Activated T-helper 1 cell treated with anti-CD3 and anti-CD28 coated beads, Interleukin-12 subunit alpha, Interleukin-12 subunit beta, Interleukin-2, Interleukin-4 antibody, amounts not matched to agents 30 ng/mL and 10 ng/mL and 1 ng/mL, durations not matched to agents 14 hours and 24 hours and 36 hours (primary cell): ENCODE results near the gene PRDM11. TPM values are rescaled to one million over a fixed set of nuclear protein-coding genes. Genes with fewer than 3 reads are reported as not detected.

Experiments
- DNase-seq: peaks from one replicate; pipeline ENCODE4 v3.0.0; 2021; ENCODE audit warnings: low spot score
- H3K27ac Mint-ChIP-seq: one replicate; pipeline ENCODE4 v1.8.0; 2021; ENCODE audit warnings: mild to moderate bottlenecking, mixed read lengths
- H3K27me3 Mint-ChIP-seq: one replicate; pipeline ENCODE4 v1.8.0; 2022; ENCODE audit warnings: mild to moderate bottlenecking, moderate library complexity, mixed read lengths; ENCODE audit not compliant: insufficient read depth
- H3K36me3 Mint-ChIP-seq: one replicate; pipeline ENCODE4 v1.8.0; 2021; ENCODE audit warnings: low read depth, mixed read lengths
- H3K4me1 Mint-ChIP-seq: one replicate; pipeline ENCODE4 v1.8.0; 2021; ENCODE audit warnings: low read depth, mixed read lengths
- H3K4me3 Mint-ChIP-seq: one replicate; pipeline ENCODE4 v1.8.0; 2021; ENCODE audit warnings: mild to moderate bottlenecking, moderate library complexity, mixed read lengths
- H3K9me3 Mint-ChIP-seq: one replicate; pipeline ENCODE4 v1.8.0; 2021; ENCODE audit warnings: mixed read lengths
- intact Hi-C: fragments of 100-400 bp; cut with micrococcal nuclease; formaldehyde crosslinking; loops from one replicate; pipeline ENCODE4 v1.15.1; 2024
- total RNA-seq: library from RNA; stranded (reverse); gene quantifications from 2 replicates; pipeline ENCODE4 v1.2.3, GENCODE V29; 2022

Gene PRDM11
- total RNA-seq, 1 donor from 2014 or later, result 2.2 TPM

GRCh38 chr11:45266676-45267020, 120.2 kb downstream of the PRDM11 start:
- DNase-seq, result no peak

DNA sequence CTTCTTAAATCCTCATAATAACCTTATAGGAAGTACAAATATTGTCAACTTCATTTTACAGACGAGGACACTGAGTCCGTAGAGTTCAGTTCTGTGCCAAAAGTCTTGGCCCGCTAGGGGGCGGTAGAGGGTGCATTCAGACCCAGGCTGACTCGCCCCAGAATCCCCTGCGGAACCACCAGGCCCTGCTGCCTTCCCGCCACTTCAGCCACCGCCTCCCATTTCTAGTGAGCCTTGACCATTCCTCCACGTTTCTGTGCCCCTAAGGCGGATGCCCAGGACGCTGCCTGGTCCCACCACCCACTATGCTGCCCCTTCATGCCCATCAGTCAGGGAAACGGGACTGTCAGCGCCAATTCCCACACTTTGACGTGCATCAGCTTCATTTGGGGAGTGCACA, 120.6 kb downstream of the PRDM11 start:
- intact Hi-C loops, result no loop called here
- Mint-ChIP-seq H3K4me3 (no peak overlapping the region), H3K9me3 (no peaks in the 10 kb centered on the region), H3K27ac (no peak overlapping the region), H3K27me3 (peaks cover 7% of the 10 kb centered on the region), H3K36me3 (no peaks in the 10 kb centered on the region), H3K4me1 (no peaks in the 10 kb centered on the region)
- no peak for DNase-seq

More at GRCh38 chr11:45266676-45267020, 120.2 kb downstream of the PRDM11 start:
- Mint-ChIP-seq H3K9me3 (no peaks in the 10 kb centered on the region), H3K4me3 (no peak overlapping the region), H3K36me3 (no peaks in the 10 kb centered on the region), H3K27ac (no peak overlapping the region), H3K4me1 (no peaks in the 10 kb centered on the region), H3K27me3 (peaks cover 7% of the 10 kb centered on the region)
- intact Hi-C loops, result no loop called here

- no peaks in the 10 kb centered on the region for H3K36me3 Mint-ChIP-seq
- intact Hi-C loops, result no loop called here
- H3K27ac Mint-ChIP-seq, result no peak overlapping the region
- H3K27me3 Mint-ChIP-seq, result peaks cover 11% of the 10 kb centered on the region
- no peaks in the 10 kb centered on the region for H3K9me3 Mint-ChIP-seq
- DNase-seq, result no peak
- H3K4me1 Mint-ChIP-seq, result no peaks in the 10 kb centered on the region
- no peak overlapping the region for H3K4me3 Mint-ChIP-seq
These were observed 121.3 kb downstream of the PRDM11 start for GRCh38 chr11:45267652-45268299.

GRCh38 chr11:45269678-45270077, 123.2 kb downstream of the PRDM11 start:
- Mint-ChIP-seq H3K36me3 (no peaks in the 10 kb centered on the region), H3K9me3 (no peaks in the 10 kb centered on the region), H3K4me1 (no peaks in the 10 kb centered on the region), H3K27me3 (peaks cover 20% of the 10 kb centered on the region), H3K4me3 (no peak overlapping the region), H3K27ac (no peak overlapping the region)
- no peak for DNase-seq
- intact Hi-C loops, result no loop called here

- no peaks in the 10 kb centered on the region for H3K36me3 Mint-ChIP-seq
- no peak for DNase-seq
- no peak overlapping the region for H3K27ac Mint-ChIP-seq
- peaks cover 22% of the 10 kb centered on the region for H3K27me3 Mint-ChIP-seq
- no peaks in the 10 kb centered on the region for H3K4me1 Mint-ChIP-seq
- no peak overlapping the region for H3K4me3 Mint-ChIP-seq
- intact Hi-C loops, result no loop called here
- H3K9me3 Mint-ChIP-seq, result no peaks in the 10 kb centered on the region
These were observed 124.7 kb downstream of the PRDM11 start for GRCh38 chr11:45270946-45271716.

DNA sequence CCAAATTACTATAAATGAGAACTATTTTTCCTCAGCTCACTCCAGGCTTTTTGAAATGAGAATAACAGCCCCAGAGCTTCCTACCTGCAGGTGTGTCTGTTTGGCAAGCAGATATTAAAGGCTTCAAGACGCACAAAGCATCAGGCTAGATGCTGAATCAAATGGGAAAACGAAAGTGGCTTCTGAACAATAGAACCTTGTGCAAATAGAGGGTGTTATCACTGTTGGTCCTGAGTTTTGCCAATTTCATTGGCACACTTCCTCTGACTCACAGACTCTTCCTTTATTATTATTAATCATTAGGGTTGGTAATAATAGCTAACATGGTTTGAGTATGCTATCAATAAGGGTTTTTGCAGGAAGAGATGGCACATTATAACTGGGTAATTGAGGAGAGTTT, 126.3 kb downstream of the PRDM11 start:
- no peak for DNase-seq
- Mint-ChIP-seq H3K27me3 (peaks cover 26% of the 10 kb centered on the region), H3K4me3 (no peak overlapping the region), H3K27ac (no peak overlapping the region), H3K36me3 (no peaks in the 10 kb centered on the region), H3K4me1 (no peaks in the 10 kb centered on the region), H3K9me3 (no peaks in the 10 kb centered on the region)
- intact Hi-C loops, result no loop called here

GRCh38 chr11:45273509-45273908, 127.1 kb downstream of the PRDM11 start:
- Mint-ChIP-seq H3K27me3 (peaks cover 29% of the 10 kb centered on the region), H3K4me3 (no peak overlapping the region), H3K27ac (no peak overlapping the region), H3K36me3 (no peaks in the 10 kb centered on the region), H3K9me3 (no peaks in the 10 kb centered on the region), H3K4me1 (no peaks in the 10 kb centered on the region)
- intact Hi-C loops, result no loop called here
- no peak for DNase-seq

DNA sequence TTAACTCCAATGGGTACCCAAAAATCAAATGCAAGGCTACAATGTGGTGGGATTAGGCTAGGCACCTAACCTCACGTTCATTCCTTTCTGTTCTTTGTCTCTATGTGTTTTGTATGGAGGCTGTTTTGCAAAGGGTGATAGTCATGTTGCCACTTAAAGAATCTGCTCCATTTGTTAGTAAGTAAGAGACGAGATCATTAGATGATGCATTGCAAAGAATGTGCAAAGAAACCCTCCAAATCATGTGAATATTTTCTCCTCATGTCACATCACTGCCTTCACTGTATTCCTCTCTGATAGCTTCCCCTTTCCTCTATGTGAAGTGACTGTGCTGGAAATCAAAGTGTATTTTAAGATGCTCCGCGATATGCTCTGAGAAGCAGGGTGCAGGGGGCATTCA, 127.8 kb downstream of the PRDM11 start:
- Mint-ChIP-seq H3K9me3 (no peaks in the 10 kb centered on the region), H3K4me1 (no peaks in the 10 kb centered on the region), H3K27me3 (peaks cover 30% of the 10 kb centered on the region), H3K36me3 (no peaks in the 10 kb centered on the region), H3K27ac (no peak overlapping the region), H3K4me3 (no peak overlapping the region)
- no peak for DNase-seq
- intact Hi-C loops, result no loop called here

- Mint-ChIP-seq H3K27ac (no peak overlapping the region), H3K9me3 (no peaks in the 10 kb centered on the region), H3K4me1 (no peaks in the 10 kb centered on the region), H3K4me3 (no peak overlapping the region), H3K36me3 (no peaks in the 10 kb centered on the region), H3K27me3 (peaks cover 29% of the 10 kb centered on the region)
- intact Hi-C loops, result no loop called here
- DNase-seq, result no peak
These were observed 129.4 kb downstream of the PRDM11 start for GRCh38 chr11:45275828-45276227.

DNA sequence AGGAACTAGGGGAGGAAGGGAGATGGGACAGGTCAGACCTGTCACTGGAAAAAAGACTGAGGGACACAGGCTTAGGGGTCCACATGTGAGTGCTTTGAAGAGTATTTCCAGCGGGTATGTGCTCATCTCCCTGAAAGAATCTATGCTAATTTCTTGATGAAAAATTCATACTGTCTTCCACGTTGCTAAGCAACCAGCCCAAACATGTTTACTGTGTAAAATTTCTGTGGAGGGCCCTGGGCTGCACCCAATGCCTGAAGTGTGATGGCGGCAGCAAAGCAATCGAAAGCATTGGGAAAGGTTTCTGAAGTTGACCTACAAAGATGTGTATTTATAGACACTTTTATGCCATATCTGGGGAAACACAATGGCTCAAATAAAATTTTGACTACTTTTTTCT, 132.3 kb downstream of the PRDM11 start:
- H3K4me1 Mint-ChIP-seq, result no peaks in the 10 kb centered on the region
- H3K27ac Mint-ChIP-seq, result no peak overlapping the region
- no peaks in the 10 kb centered on the region for H3K36me3 Mint-ChIP-seq
- DNase-seq, result no peak
- intact Hi-C loops, result no loop called here
- no peaks in the 10 kb centered on the region for H3K9me3 Mint-ChIP-seq
- H3K27me3 Mint-ChIP-seq, result peaks cover 19% of the 10 kb centered on the region
- no peak overlapping the region for H3K4me3 Mint-ChIP-seq

DNA sequence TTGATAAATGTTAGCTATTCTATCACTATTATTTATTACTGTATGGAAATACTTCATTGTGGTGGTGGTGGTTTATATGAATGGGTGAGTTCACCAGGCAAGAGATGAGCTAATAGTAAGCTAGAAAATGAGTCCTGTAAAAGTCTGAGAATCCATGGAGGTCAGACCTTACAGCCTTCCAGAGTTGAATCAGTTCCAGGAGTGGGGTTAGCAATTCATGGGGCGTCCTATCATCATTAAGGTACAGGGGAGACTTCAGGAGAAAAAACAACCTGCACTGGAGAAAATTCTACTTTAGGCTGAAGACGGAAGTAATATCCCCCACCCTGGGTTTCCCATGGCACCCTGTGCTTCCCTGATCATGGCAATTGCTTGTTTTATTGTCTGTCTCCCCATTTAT, 133.2 kb downstream of the PRDM11 start:
- Mint-ChIP-seq H3K36me3 (no peaks in the 10 kb centered on the region), H3K4me1 (no peaks in the 10 kb centered on the region), H3K9me3 (no peaks in the 10 kb centered on the region), H3K27ac (no peak overlapping the region), H3K4me3 (no peak overlapping the region), H3K27me3 (peaks cover 18% of the 10 kb centered on the region)
- DNase-seq, result no peak
- intact Hi-C loops, result no loop called here

- Mint-ChIP-seq H3K36me3 (no peaks in the 10 kb centered on the region), H3K9me3 (no peaks in the 10 kb centered on the region), H3K4me3 (no peak overlapping the region), H3K27me3 (peaks cover 23% of the 10 kb centered on the region), H3K4me1 (no peaks in the 10 kb centered on the region), H3K27ac (no peak overlapping the region)
- no peak for DNase-seq
- intact Hi-C loops, result no loop called here
These were observed 134.0 kb downstream of the PRDM11 start for GRCh38 chr11:45280449-45280848.

- Mint-ChIP-seq H3K27ac (no peak overlapping the region), H3K4me3 (no peak overlapping the region), H3K4me1 (no peaks in the 10 kb centered on the region), H3K9me3 (no peaks in the 10 kb centered on the region), H3K36me3 (no peaks in the 10 kb centered on the region), H3K27me3 (peaks cover 31% of the 10 kb centered on the region)
- DNase-seq, result no peak
- intact Hi-C loops, result no loop called here
These were observed 135.6 kb downstream of the PRDM11 start for GRCh38 chr11:45282081-45282480.
